ENCODE results near the gene COPS7B. TPM values are rescaled to one million over a fixed set of nuclear protein-coding genes. Genes with fewer than 3 reads are reported as not detected.

The COPS7B gene
- total RNA-seq, 1 experiment from 2014 or later = 52.9 TPM

DNA sequence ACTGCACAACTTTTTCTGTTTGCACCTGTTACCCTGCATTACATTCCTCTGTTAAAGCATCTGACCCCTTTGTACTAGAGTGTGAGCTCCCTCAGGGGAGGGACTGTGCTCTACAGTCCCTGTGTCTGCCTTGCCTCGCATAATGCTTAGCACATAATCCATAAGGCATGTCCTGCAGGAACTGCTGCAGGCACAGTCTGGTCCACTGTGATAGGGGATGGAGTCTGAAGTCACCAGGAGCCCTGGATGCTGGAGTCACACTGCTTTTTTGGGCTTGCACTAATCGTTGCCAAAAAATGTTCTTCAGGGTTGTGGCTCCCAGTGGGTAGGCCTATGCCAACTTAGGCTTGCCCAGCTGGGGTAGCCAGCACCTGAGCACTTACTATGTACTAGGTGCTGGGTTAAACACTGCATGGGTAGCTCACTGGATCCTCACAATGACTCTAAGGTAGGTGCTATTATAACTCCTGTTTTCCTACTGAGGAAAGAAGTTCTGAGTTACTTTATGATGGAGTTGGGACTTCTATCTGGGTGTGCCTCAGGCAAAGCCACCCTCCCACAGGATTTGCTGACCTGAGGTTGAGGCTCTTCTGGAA, 33.3 kb downstream of the COPS7B start:
- ChIA-PET POLR2A (ENCODE audit: unreplicated experiment) (no interaction called here), CTCF (interaction anchor here (0.5 kb wide), 1 partner anchor 63 kb away, joined by 3 read pairs; no protein-coding TSS in a partner anchor)
- Histone ChIP-seq H3K4me1 (replicated peaks; ENCODE audit: insufficient read depth) (no peaks in the 10 kb centered on the region), H3K27ac (no peak overlapping the region), H3K9me3 (ENCODE audit: insufficient read depth, low read depth) (no peaks in the 10 kb centered on the region), H3K79me2 (ENCODE audit: low read depth) (no peaks in the 10 kb centered on the region), H3K4me3 (no peak overlapping the region), H3K9me2 (ENCODE audit: insufficient read depth) (no peaks in the 10 kb centered on the region), H4K20me1 (ENCODE audit: insufficient read depth) (no peaks in the 10 kb centered on the region), H3K27me3 (ENCODE audit: insufficient read depth, low read depth) (peaks cover 38% of the 10 kb centered on the region), H3K36me3 (ENCODE audit: low read depth) (no peaks in the 10 kb centered on the region), H2AFZ (no peak overlapping the region), H3K4me2 (no peak overlapping the region), H3F3A (ENCODE audit: insufficient read depth, low read depth) (no peaks in the 10 kb centered on the region)
- intact Hi-C loops (cut with micrococcal nuclease; ENCODE audit: unreplicated experiment) = no loop called here
- no TSS peak for BruUV-seq (replicated peaks)
- no peak for TF ChIP-seq EZH2 (IDR thresholded peaks at IDR 0.05; ENCODE audit: low read depth)
- TF ChIP-seq, protein P1, sequence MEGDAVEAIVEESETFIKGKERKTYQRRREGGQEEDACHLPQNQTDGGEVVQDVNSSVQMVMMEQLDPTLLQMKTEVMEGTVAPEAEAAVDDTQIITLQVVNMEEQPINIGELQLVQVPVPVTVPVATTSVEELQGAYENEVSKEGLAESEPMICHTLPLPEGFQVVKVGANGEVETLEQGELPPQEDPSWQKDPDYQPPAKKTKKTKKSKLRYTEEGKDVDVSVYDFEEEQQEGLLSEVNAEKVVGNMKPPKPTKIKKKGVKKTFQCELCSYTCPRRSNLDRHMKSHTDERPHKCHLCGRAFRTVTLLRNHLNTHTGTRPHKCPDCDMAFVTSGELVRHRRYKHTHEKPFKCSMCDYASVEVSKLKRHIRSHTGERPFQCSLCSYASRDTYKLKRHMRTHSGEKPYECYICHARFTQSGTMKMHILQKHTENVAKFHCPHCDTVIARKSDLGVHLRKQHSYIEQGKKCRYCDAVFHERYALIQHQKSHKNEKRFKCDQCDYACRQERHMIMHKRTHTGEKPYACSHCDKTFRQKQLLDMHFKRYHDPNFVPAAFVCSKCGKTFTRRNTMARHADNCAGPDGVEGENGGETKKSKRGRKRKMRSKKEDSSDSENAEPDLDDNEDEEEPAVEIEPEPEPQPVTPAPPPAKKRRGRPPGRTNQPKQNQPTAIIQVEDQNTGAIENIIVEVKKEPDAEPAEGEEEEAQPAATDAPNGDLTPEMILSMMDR (conservative IDR thresholded peaks at IDR 0.05) = no peak
- DNase-seq = no peak

DNA sequence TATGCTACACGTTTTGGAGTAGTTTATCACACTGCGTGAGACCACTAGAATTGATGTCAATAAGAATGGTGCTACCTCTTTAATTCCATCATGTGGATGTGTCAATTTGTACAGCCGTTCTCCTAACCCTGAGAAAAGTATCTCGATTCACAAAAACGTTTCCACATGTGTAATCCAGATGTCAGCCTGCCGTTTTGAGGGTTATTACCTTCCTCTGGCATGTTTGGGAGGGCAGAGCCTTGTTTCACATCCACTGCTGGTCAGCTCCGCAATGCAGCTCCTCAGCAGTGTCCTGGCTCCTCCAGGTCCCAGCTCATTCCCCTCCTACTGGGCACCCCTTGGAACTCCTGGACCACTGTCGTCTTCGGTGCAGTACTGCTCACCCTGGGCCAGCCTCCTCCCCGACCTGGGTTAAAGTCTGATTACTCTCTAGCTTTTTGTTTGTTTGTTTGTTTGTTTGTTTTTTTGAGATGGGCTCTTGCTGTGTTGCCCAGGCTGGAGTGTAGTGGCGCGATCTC, 34.6 kb downstream of the COPS7B start:
- CTCF ChIA-PET = no interaction called here
- Histone ChIP-seq H3K27me3 (ENCODE audit: insufficient read depth, low read depth) (peaks cover 38% of the 10 kb centered on the region), H3K9me3 (ENCODE audit: insufficient read depth, low read depth) (no peaks in the 10 kb centered on the region), H3K9me2 (ENCODE audit: insufficient read depth) (no peaks in the 10 kb centered on the region), H3K79me2 (ENCODE audit: low read depth) (no peaks in the 10 kb centered on the region), H2AFZ (no peak overlapping the region), H3F3A (ENCODE audit: insufficient read depth, low read depth) (no peaks in the 10 kb centered on the region), H3K27ac (no peak overlapping the region), H3K4me3 (no peak overlapping the region), H3K36me3 (ENCODE audit: low read depth) (no peaks in the 10 kb centered on the region), H4K20me1 (ENCODE audit: insufficient read depth) (no peaks in the 10 kb centered on the region), H3K4me2 (no peak overlapping the region), H3K4me1 (replicated peaks; ENCODE audit: insufficient read depth) (no peaks in the 10 kb centered on the region)
- TF ChIP-seq EZH2 (IDR thresholded peaks at IDR 0.05; ENCODE audit: low read depth) = no peak
- TF ChIP-seq, protein P1 (conservative IDR thresholded peaks at IDR 0.05) = no peak
- intact Hi-C loops (cut with micrococcal nuclease; ENCODE audit: unreplicated experiment) = no loop called here
- POLR2A ChIA-PET (ENCODE audit: unreplicated experiment) = interaction anchor here (0.6 kb wide), 1 partner anchor 30 kb away, joined by 4 read pairs; no protein-coding TSS in a partner anchor
- no peak for DNase-seq
- BruUV-seq (replicated peaks) = no TSS peak

DNA sequence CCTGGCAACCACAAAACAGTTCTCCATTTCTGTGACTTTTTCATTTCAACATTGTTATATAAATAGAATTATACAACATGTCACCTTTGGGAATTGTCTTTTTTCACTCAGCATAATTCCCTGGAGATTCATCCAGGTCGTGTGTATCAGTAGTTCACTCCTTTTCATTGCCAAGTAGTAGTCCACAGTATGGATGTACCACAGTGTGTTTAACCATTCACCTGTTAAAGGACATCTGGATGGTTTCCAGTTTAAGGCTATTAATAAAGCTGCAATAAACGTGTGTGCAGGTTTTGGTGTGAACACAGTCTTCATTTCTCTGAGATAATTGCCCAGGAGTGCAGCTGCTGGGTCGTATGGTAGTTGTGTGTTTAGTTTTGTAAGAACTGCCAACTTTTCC, 35.7 kb downstream of the COPS7B start:
- peaks cover 38% of the 10 kb centered on the region for H3K27me3 ChIP-seq (ENCODE audit: insufficient read depth, low read depth)
- H3K9me2 ChIP-seq (ENCODE audit: insufficient read depth) = no peaks in the 10 kb centered on the region
- H3K4me2 ChIP-seq = no peak overlapping the region
- no peaks in the 10 kb centered on the region for H4K20me1 ChIP-seq (ENCODE audit: insufficient read depth)
- intact Hi-C loops (cut with micrococcal nuclease; ENCODE audit: unreplicated experiment) = no loop called here
- H3K4me1 ChIP-seq (replicated peaks; ENCODE audit: insufficient read depth) = no peaks in the 10 kb centered on the region
- no peak overlapping the region for H2AFZ ChIP-seq
- no peaks in the 10 kb centered on the region for H3K9me3 ChIP-seq (ENCODE audit: insufficient read depth, low read depth)
- DNase-seq = no peak
- BruUV-seq (replicated peaks) = no TSS peak
- no peaks in the 10 kb centered on the region for H3K36me3 ChIP-seq (ENCODE audit: low read depth)
- H3K79me2 ChIP-seq (ENCODE audit: low read depth) = no peaks in the 10 kb centered on the region
- TF ChIP-seq, protein P1 (conservative IDR thresholded peaks at IDR 0.05) = no peak
- no peak for TF ChIP-seq EZH2 (IDR thresholded peaks at IDR 0.05; ENCODE audit: low read depth)
- no peak overlapping the region for H3K4me3 ChIP-seq
- CTCF ChIA-PET = no interaction called here
- no peak overlapping the region for H3K27ac ChIP-seq
- POLR2A ChIA-PET (ENCODE audit: unreplicated experiment) = no interaction called here
- H3F3A ChIP-seq (ENCODE audit: insufficient read depth, low read depth) = no peaks in the 10 kb centered on the region

Measured in PC-9 (cell line).